HG03175 (cell line): ENCODE data around the gene MPP4.

ENCODE experiments used
- ATAC-seq: cut with Tn5 transposase; IDR thresholded peaks from one replicate; pipeline ENCODE4 v1.9.1; 2021; ENCODE audit warnings: mild to moderate bottlenecking, moderate library complexity; ENCODE audit not compliant: unreplicated experiment

The MPP4 gene, protein sequence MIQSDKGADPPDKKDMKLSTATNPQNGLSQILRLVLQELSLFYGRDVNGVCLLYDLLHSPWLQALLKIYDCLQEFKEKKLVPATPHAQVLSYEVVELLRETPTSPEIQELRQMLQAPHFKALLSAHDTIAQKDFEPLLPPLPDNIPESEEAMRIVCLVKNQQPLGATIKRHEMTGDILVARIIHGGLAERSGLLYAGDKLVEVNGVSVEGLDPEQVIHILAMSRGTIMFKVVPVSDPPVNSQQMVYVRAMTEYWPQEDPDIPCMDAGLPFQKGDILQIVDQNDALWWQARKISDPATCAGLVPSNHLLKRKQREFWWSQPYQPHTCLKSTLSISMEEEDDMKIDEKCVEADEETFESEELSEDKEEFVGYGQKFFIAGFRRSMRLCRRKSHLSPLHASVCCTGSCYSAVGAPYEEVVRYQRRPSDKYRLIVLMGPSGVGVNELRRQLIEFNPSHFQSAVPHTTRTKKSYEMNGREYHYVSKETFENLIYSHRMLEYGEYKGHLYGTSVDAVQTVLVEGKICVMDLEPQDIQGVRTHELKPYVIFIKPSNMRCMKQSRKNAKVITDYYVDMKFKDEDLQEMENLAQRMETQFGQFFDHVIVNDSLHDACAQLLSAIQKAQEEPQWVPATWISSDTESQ

DNA sequence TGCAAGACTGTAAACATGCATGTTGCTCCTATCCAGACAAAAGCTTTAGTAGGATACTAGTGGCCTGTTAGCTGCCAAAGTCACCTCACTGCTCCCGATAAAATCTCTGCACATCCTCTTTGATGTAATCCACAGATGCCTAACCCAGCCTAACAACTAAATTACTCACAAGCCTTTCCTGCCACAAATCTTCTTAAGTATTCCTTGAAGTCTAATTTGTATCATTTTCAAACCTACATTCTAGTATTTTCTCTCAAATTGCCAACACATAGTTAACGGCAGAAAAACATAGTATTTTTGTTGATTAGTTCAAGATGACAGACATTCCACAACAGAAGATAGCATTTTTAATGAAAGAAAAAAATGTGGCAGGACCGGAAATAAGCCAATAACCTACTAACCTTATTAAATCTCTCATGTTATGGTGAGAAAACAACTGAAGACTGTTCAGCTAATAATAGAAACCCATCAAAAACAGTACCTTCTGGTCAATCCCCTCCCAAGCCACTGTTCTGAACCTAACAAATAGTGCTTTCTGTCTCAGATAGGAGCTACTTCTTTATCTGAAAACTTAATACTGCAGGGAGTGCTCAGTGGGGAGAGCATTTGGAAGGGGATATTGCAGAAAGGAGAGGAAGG is at the start of gene MPP4:
Gene MPP4 (minus strand): TSS at position 57 of the 639 bp plus-strand sequence. CDS start 4,690 bp downstream, outside the sequence.
- ATAC-seq = no peak

DNA sequence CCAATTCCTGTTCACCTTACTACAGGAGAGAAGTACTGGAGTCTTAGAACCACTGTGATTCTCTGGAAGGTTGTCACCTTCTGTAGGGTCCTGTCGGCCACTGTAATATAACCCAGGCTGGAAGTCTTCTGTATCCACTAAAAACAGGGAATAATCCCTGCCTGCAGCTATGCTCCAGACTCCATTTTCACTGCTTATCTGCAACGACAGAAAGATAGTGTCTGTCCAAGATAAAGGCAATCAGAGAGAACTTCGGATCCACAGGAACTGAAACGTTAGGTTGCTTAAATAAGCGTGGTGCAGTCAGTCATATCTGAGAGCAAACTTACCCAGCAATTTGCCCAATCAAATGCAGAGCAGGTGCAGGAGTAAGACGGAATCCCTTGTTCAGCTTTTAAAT is 48.1 kb upstream of the MPP4 start:
- no peak for ATAC-seq

DNA sequence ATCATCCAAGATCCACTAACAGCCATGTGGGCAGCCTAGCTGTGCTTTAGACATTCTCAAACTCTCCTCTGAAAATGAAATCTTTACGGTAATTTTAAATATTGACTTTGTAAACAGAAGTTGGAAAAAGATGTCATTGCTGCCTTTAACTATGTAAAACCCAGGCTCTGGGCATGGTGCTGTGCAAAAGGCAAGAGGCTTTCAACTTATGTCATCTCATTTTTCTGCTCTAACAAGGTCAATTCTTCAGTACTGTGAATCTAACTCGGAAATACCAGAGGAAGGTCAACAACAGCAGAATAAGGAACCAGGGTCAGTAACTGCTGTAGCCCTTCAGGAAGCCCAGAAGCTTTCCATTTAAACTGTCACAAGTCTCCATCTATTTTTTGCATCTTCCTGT is 37.0 kb upstream of the MPP4 start:
- no peak for ATAC-seq

- ATAC-seq = no peak
These were observed 35.7 kb upstream of the MPP4 start for GRCh38 chr2:201734111-201734510.

GRCh38 chr2:201733544-201733943 is 35.1 kb upstream of the MPP4 start:
- ATAC-seq = no peak

DNA sequence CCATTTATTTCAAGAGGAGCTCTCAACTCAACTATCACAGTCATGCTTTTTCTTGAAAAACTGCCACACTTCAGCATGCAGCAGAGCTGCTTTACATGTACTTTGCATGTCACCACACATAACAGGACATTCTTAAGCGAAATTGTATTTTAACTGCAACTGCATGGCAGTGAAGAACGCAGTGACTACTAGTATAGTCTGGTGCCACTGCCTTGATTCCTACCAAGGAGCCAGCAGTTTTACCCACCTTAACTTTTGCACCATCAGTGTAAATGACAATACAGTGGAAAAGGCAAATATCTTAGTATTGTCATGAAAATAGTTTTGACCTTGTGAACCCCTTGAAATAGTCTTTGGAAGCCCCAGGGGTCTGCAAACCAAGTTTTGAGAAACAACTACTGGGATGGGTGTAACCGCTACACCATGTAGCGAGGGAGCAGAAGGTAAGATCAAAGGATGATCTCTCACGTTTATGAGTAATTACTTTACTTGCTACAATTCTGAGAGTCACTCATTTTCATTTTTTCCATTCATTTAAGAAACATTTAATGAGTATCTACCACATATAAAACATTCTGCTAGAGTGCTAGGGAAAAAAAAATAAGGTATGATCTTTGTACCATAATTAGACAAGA is 32.3 kb upstream of the MPP4 start:
- no peak for ATAC-seq

GRCh38 chr2:201715459-201715858 is 17.0 kb upstream of the MPP4 start:
- no peak for ATAC-seq

GRCh38 chr2:201712726-201713125 is 14.3 kb upstream of the MPP4 start:
- ATAC-seq = no peak

GRCh38 chr2:201709747-201710146 is 11.3 kb upstream of the MPP4 start:
- no peak for ATAC-seq

- ATAC-seq = no peak
These were observed 10.6 kb upstream of the MPP4 start for GRCh38 chr2:201709049-201709448.

GRCh38 chr2:201707753-201708152 is 9.3 kb upstream of the MPP4 start:
- no peak for ATAC-seq

GRCh38 chr2:201707142-201707541 is 8.7 kb upstream of the MPP4 start:
- ATAC-seq = no peak

- ATAC-seq = no peak
These were observed 6.1 kb upstream of the MPP4 start for GRCh38 chr2:201704536-201704935.

- ATAC-seq = no peak
These were observed 3.2 kb upstream of the MPP4 start for GRCh38 chr2:201701646-201702045.

DNA sequence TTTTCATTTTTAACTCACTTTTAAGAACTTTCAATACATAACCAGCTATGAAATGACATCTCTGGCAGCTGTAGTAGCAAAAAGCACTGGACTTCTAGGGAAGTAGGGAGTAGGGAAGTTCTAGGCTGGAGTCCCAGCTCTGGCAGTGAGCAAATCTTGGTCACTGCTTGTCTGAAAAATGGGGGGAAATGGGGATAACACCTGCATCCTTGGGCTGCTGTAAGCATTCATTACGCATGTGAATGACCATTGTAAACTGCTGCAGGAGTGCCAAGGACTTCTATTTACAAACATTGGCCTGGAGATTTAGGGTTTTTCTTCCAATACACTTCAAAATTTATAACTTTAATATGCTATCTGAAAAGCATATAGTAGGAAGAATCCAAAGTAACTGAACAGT is 972 bp upstream of the MPP4 start:
- no peak for ATAC-seq

- ATAC-seq = no peak
These were observed 545 bp downstream of the MPP4 start for GRCh38 chr2:201697899-201698298.

DNA sequence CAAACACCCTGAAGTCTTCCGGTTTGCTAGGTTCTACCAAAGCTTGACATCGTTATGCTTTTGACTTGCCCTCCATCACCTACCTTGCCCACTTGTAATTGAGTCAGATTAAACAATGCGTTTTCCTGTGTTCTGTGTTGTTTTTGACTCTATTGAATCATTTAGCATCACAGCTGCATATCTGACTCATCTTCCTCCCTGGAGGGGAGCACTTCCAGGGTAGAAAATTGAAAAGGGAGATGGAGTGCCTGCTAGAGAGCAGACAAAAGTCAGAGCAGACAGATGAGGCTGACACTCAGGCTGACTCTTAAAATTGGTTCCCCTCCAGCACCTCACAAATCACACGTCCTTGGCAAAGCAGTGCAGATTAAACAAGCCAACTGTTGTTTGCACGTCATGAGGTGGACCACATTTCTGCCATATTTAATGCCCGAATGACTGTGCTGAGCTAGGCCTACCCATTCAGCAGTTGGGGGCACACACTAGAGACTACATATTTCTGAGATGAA is 2.2 kb downstream of the MPP4 start:
- ATAC-seq = no peak

DNA sequence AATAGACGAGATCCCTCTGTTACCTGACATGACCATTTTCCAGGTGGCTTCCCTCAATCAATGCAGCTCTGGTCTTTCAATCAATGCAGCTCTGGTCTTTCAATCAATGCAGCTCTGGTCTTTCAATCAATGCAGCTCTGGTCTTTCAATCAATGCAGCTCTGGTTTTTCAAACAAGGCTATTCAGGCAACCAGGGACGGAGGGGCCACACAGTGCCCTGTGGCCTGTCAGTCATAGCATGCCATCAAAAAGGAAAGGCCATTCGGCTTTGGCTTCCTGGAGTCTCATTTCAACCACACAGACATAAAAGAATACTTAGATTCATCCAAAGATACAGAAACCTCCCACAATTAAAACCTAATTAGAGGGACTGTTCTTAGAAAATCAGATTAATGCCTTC is 13.3 kb downstream of the MPP4 start:
- no peak for ATAC-seq

GRCh38 chr2:201680743-201681142 is 17.7 kb downstream of the MPP4 start:
- ATAC-seq = no peak

DNA sequence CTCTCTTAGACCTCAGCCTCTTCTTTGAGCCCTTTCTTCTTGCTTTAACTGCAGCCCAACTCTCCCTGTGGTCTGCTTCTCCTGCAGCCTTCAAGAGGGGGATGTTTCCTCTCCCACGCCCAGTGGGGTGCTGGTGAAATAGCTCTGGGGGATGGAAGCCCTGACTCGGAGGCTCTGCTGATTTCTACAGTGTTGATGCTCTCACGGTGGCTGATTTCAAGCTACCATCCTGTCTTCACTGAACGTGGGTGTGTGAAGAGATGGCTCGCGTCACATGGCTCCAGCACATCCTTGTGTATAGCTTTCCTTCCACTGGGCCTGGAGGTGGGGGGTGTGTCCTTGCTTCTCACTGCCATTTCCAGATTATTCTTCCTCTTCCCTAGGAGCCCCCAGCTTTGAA is 20.0 kb downstream of the MPP4 start:
- no peak for ATAC-seq

DNA sequence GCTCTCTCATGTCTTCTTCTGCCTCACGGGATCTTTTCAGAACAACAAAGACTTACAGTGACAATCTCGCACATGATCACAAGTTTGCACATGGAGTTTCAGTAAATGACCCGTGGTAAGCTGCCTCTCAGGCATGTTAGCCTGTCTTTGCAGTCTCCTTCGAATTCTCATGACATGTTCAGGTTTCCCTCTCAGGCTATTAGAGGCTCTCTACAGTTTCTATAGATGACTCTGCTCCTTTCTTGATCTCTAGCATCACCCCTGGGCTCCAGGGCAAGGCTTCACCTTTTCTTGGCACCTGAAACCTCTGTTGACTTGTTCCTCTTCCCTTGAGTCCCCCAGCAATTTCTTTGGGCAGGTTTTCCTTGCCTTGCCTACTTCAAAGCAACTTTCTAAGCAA is 23.0 kb downstream of the MPP4 start:
- ATAC-seq = no peak
